ENCODE data around the gene LINGO3.

Gene LINGO3

GRCh38 chr19:2306281-2306806, 1.6 kb downstream of the LINGO3 start:
- Histone ChIP-seq H3K9ac (ENCODE audit: low read depth in 1 of 2, low read length in 2 of 2) (no peak overlapping the region), H3K4me1 (ENCODE audit: control insufficient read depth in 1 of 2, insufficient read depth in 2 of 2, low read length in 2 of 2) (peaks cover 3 to 11% of the 10 kb centered on the region in 2 donors), H3K4me3 (ENCODE audit: low read depth in 1 of 2, low read length in 2 of 2) (no peak overlapping the region), H3K27me3 (ENCODE audit: control insufficient read depth in 1 of 2, insufficient read depth in 2 of 2, low read length in 2 of 2) (peaks cover 24 to 31% of the 10 kb centered on the region in 2 donors), H3K9me3 (ENCODE audit: control insufficient read depth in 1 of 2, low read length in 2 of 2) (no peaks in the 10 kb centered on the region), H3K27ac (ENCODE audit: low read depth, low read length) (no peak overlapping the region), H3K36me3 (ENCODE audit: control insufficient read depth in 1 of 2, insufficient read depth in 2 of 2, low read length in 2 of 2) (no peaks in the 10 kb centered on the region)

GRCh38 chr19:2305452-2306280, 2.3 kb downstream of the LINGO3 start:
- no peaks in the 10 kb centered on the region for H3K9me3 ChIP-seq (ENCODE audit: control insufficient read depth in 1 of 2, low read length in 2 of 2)
- H3K36me3 ChIP-seq (ENCODE audit: control insufficient read depth in 1 of 2, insufficient read depth in 2 of 2, low read length in 2 of 2), result no peaks in the 10 kb centered on the region
- peaks cover 24 to 31% of the 10 kb centered on the region in 2 donors for H3K27me3 ChIP-seq (ENCODE audit: control insufficient read depth in 1 of 2, insufficient read depth in 2 of 2, low read length in 2 of 2)
- no peak overlapping the region for H3K4me3 ChIP-seq (ENCODE audit: low read depth in 1 of 2, low read length in 2 of 2)
- no peak overlapping the region for H3K27ac ChIP-seq (ENCODE audit: low read depth, low read length)
- H3K4me1 ChIP-seq (ENCODE audit: control insufficient read depth in 1 of 2, insufficient read depth in 2 of 2, low read length in 2 of 2), result peaks cover 3 to 11% of the 10 kb centered on the region in 2 donors
- H3K9ac ChIP-seq (ENCODE audit: low read depth in 1 of 2, low read length in 2 of 2), result no peak overlapping the region

- Histone ChIP-seq H3K4me1 (ENCODE audit: control insufficient read depth in 1 of 2, insufficient read depth in 2 of 2, low read length in 2 of 2) (peaks cover 3 to 11% of the 10 kb centered on the region in 2 donors), H3K9ac (ENCODE audit: low read depth in 1 of 2, low read length in 2 of 2) (no peak overlapping the region), H3K27me3 (ENCODE audit: control insufficient read depth in 1 of 2, insufficient read depth in 2 of 2, low read length in 2 of 2) (peaks cover 14 to 21% of the 10 kb centered on the region in 2 donors), H3K27ac (ENCODE audit: low read depth, low read length) (no peak overlapping the region), H3K9me3 (ENCODE audit: control insufficient read depth in 1 of 2, low read length in 2 of 2) (no peaks in the 10 kb centered on the region), H3K36me3 (ENCODE audit: control insufficient read depth in 1 of 2, insufficient read depth in 2 of 2, low read length in 2 of 2) (no peaks in the 10 kb centered on the region), H3K4me3 (ENCODE audit: low read depth in 1 of 2, low read length in 2 of 2) (no peak overlapping the region)
Measured at GRCh38 chr19:2303211-2303798, 4.6 kb downstream of the LINGO3 start.

GRCh38 chr19:2302319-2303210, 5.4 kb downstream of the LINGO3 start:
- Histone ChIP-seq H3K9me3 (ENCODE audit: control insufficient read depth in 1 of 2, low read length in 2 of 2) (no peaks in the 10 kb centered on the region), H3K4me1 (ENCODE audit: control insufficient read depth in 1 of 2, insufficient read depth in 2 of 2, low read length in 2 of 2) (peaks cover 3 to 11% of the 10 kb centered on the region in 2 donors), H3K27me3 (ENCODE audit: control insufficient read depth in 1 of 2, insufficient read depth in 2 of 2, low read length in 2 of 2) (peaks cover 13 to 18% of the 10 kb centered on the region in 2 donors), H3K36me3 (ENCODE audit: control insufficient read depth in 1 of 2, insufficient read depth in 2 of 2, low read length in 2 of 2) (no peaks in the 10 kb centered on the region), H3K4me3 (ENCODE audit: low read depth in 1 of 2, low read length in 2 of 2) (no peak overlapping the region), H3K9ac (ENCODE audit: low read depth in 1 of 2, low read length in 2 of 2) (no peak overlapping the region), H3K27ac (ENCODE audit: low read depth, low read length) (no peak overlapping the region)

- no peak overlapping the region for H3K9ac ChIP-seq (ENCODE audit: low read depth in 1 of 2, low read length in 2 of 2)
Measured at GRCh38 chr19:2300533-2300932, 7.4 kb downstream of the LINGO3 start.

GRCh38 chr19:2296141-2296540, 11.8 kb downstream of the LINGO3 start:
- Histone ChIP-seq H3K27ac (ENCODE audit: low read depth, low read length) (no peak overlapping the region), H3K9ac (ENCODE audit: low read depth in 1 of 2, low read length in 2 of 2) (no peak overlapping the region), H3K27me3 (ENCODE audit: control insufficient read depth in 1 of 2, insufficient read depth in 2 of 2, low read length in 2 of 2) (peaks cover 25 to 41% of the 10 kb centered on the region in 2 donors), H3K4me3 (ENCODE audit: low read depth in 1 of 2, low read length in 2 of 2) (no peak overlapping the region), H3K36me3 (ENCODE audit: control insufficient read depth in 1 of 2, insufficient read depth in 2 of 2, low read length in 2 of 2) (no peaks in the 10 kb centered on the region), H3K4me1 (ENCODE audit: control insufficient read depth in 1 of 2, insufficient read depth in 2 of 2, low read length in 2 of 2) (peaks cover 0 to 3% of the 10 kb centered on the region in 2 donors), H3K9me3 (ENCODE audit: control insufficient read depth in 1 of 2, low read length in 2 of 2) (no peaks in the 10 kb centered on the region)

More at GRCh38 chr19:2300533-2300932, 7.4 kb downstream of the LINGO3 start:
- H3K36me3 ChIP-seq (ENCODE audit: control insufficient read depth in 1 of 2, insufficient read depth in 2 of 2, low read length in 2 of 2), result no peaks in the 10 kb centered on the region
- H3K4me1 ChIP-seq (ENCODE audit: control insufficient read depth in 1 of 2, insufficient read depth in 2 of 2, low read length in 2 of 2), result peaks cover 3 to 11% of the 10 kb centered on the region in 2 donors
- no peak overlapping the region for H3K27ac ChIP-seq (ENCODE audit: low read depth, low read length)
- no peaks in the 10 kb centered on the region for H3K9me3 ChIP-seq (ENCODE audit: control insufficient read depth in 1 of 2, low read length in 2 of 2)
- peaks cover 6 to 13% of the 10 kb centered on the region in 2 donors for H3K27me3 ChIP-seq (ENCODE audit: control insufficient read depth in 1 of 2, insufficient read depth in 2 of 2, low read length in 2 of 2)
- no peak overlapping the region for H3K4me3 ChIP-seq (ENCODE audit: low read depth in 1 of 2, low read length in 2 of 2)

- no peaks in the 10 kb centered on the region for H3K9me3 ChIP-seq (ENCODE audit: control insufficient read depth in 1 of 2, low read length in 2 of 2)
Measured at GRCh38 chr19:2294687-2295335, 13.1 kb downstream of the LINGO3 start.

GRCh38 chr19:2291185-2291751, 16.7 kb downstream of the LINGO3 start:
- Histone ChIP-seq H3K27ac (ENCODE audit: low read depth, low read length) (no peak overlapping the region), H3K4me3 (ENCODE audit: low read depth in 1 of 2, low read length in 2 of 2) (peak overlapping the region; percentile 35 to 65), H3K9me3 (ENCODE audit: control insufficient read depth in 1 of 2, low read length in 2 of 2) (no peaks in the 10 kb centered on the region), H3K36me3 (ENCODE audit: control insufficient read depth in 1 of 2, insufficient read depth in 2 of 2, low read length in 2 of 2) (no peaks in the 10 kb centered on the region), H3K27me3 (ENCODE audit: control insufficient read depth in 1 of 2, insufficient read depth in 2 of 2, low read length in 2 of 2) (peaks cover 63 to 80% of the 10 kb centered on the region in 2 donors), H3K9ac (ENCODE audit: low read depth in 1 of 2, low read length in 2 of 2) (no peak overlapping the region), H3K4me1 (ENCODE audit: control insufficient read depth in 1 of 2, insufficient read depth in 2 of 2, low read length in 2 of 2) (peaks cover 0 to 15% of the 10 kb centered on the region in 2 donors)

More at GRCh38 chr19:2294687-2295335, 13.1 kb downstream of the LINGO3 start:
- Histone ChIP-seq H3K4me1 (ENCODE audit: control insufficient read depth in 1 of 2, insufficient read depth in 2 of 2, low read length in 2 of 2) (peaks cover 0 to 10% of the 10 kb centered on the region in 2 donors), H3K27ac (ENCODE audit: low read depth, low read length) (no peak overlapping the region), H3K9ac (ENCODE audit: low read depth in 1 of 2, low read length in 2 of 2) (no peak overlapping the region), H3K36me3 (ENCODE audit: control insufficient read depth in 1 of 2, insufficient read depth in 2 of 2, low read length in 2 of 2) (no peaks in the 10 kb centered on the region), H3K27me3 (ENCODE audit: control insufficient read depth in 1 of 2, insufficient read depth in 2 of 2, low read length in 2 of 2) (peaks cover 38 to 54% of the 10 kb centered on the region in 2 donors), H3K4me3 (ENCODE audit: low read depth in 1 of 2, low read length in 2 of 2) (no peak overlapping the region)

Measured in duodenal mucosa (tissue), 2 donors.